Caco-2 (cell line): ENCODE results near the gene SMIM10L1. TPM values are rescaled to one million over a fixed set of nuclear protein-coding genes. Genes with fewer than 3 reads are reported as not detected.
A peak's percentile ranks its signal among the peaks of the same experiment; 100 is the strongest.

Source experiments
- BruUV-seq: library from RNA; stranded (reverse); fragments of 400-500 nt; replicated peaks from 2 replicates; lab custom pipeline; 2021; lab: Mats Ljungman, UMichigan
- CTCF ChIA-PET: fragments of 300-600 bp; sonication (Branson Sonifier 250); formaldehyde crosslinking; loops from one replicate; lab custom pipeline; 2022; ENCODE audit warnings: antibody characterized with exemption; lab: Charles Lee
- POLR2A ChIA-PET: fragments of 300-600 bp; sonication (Branson Sonifier 250); formaldehyde crosslinking; loops from one replicate; lab custom pipeline; 2022; ENCODE audit warnings: antibody characterized with exemption; lab: Charles Lee
- DNase-seq, 2 experiments: peaks; one replicate each; pipeline versions ENCODE4 v3.0.0 to v3.0.0-alpha.2; 2020 to 2022
- H3K27me3 ChIP-seq: replicated peaks from 2 replicates; pipeline ENCODE4 v1.6.0; 2011; ENCODE audit warnings: low read length; ENCODE audit not compliant: control insufficient read depth, insufficient read depth
- H3K36me3 ChIP-seq: 2 replicates; pipeline ENCODE4 v1.5.1; 2011; ENCODE audit warnings: low read length; ENCODE audit not compliant: control insufficient read depth, insufficient read depth
- H3K4me1 ChIP-seq: fragments of 250-450 bp; sonication (Bioruptor Pico); 2 replicates; pipeline ENCODE4 v1.5.1; 2020; ENCODE audit warnings: mild to moderate bottlenecking
- H3K4me3 ChIP-seq: 2 replicates; pipeline ENCODE4 v1.5.1; 2011; ENCODE audit warnings: low read depth, mild to moderate bottlenecking, control low read depth, low read length
- H3K9me3 ChIP-seq: fragments of 250-450 bp; sonication (Bioruptor Pico); 2 replicates; pipeline ENCODE4 v1.5.1; 2020; ENCODE audit warnings: mild to moderate bottlenecking, moderate library complexity
- H3K27ac Mint-ChIP-seq: one replicate; pipeline ENCODE4 v1.8.0; 2022; ENCODE audit warnings: mixed read lengths; ENCODE audit not compliant: unreplicated experiment
- H3K27me3 Mint-ChIP-seq: one replicate; pipeline ENCODE4 v1.8.0; 2022; ENCODE audit warnings: mixed read lengths; ENCODE audit not compliant: insufficient read depth, unreplicated experiment
- H3K36me3 Mint-ChIP-seq: one replicate; pipeline ENCODE4 v1.8.0; 2022; ENCODE audit warnings: mild to moderate bottlenecking, mixed read lengths; ENCODE audit not compliant: insufficient read depth, unreplicated experiment
- H3K4me1 Mint-ChIP-seq: one replicate; pipeline ENCODE4 v1.8.0; 2022; ENCODE audit warnings: low read depth, mixed read lengths; ENCODE audit not compliant: unreplicated experiment
- H3K4me3 Mint-ChIP-seq: one replicate; pipeline ENCODE4 v1.8.0; 2022; ENCODE audit warnings: mild to moderate bottlenecking, moderate library complexity, mixed read lengths; ENCODE audit not compliant: unreplicated experiment
- H3K9me3 Mint-ChIP-seq: one replicate; pipeline ENCODE4 v1.8.0; 2022; ENCODE audit warnings: mixed read lengths; ENCODE audit not compliant: unreplicated experiment
- intact Hi-C: fragments of 100-400 bp; cut with micrococcal nuclease; formaldehyde crosslinking; loops from one replicate; pipeline ENCODE4 v1.10.0; 2022; ENCODE audit not compliant: unreplicated experiment
- total RNA-seq: library from RNA; stranded (reverse); gene quantifications from 2 replicates; pipeline ENCODE4 v1.2.3, GENCODE V29; 2022
- TF ChIP-seq, protein P1 (sequence below), 2 experiments: fragments of 200-600 bp in 1 of 2; IDR thresholded peaks; 1 replicate in 1 of 2; 2 replicates in 1 of 2; pipeline versions ENCODE4 v1.5.1 to v1.8.0; 2011 to 2022; ENCODE audit warnings: antibody characterized with exemption in 1 of 2, control low read depth in 1 of 2, inconsistent platforms in 1 of 2, low read depth in 1 of 2, low read length in 1 of 2, mild to moderate bottlenecking in 1 of 2, moderate library complexity in 1 of 2; ENCODE audit not compliant: insufficient read depth in 1 of 2, severe bottlenecking in 1 of 2, unreplicated experiment in 1 of 2

SMIM10L1 gene
- total RNA-seq, 1 experiment from 2014 or later: 24.9 TPM

DNA sequence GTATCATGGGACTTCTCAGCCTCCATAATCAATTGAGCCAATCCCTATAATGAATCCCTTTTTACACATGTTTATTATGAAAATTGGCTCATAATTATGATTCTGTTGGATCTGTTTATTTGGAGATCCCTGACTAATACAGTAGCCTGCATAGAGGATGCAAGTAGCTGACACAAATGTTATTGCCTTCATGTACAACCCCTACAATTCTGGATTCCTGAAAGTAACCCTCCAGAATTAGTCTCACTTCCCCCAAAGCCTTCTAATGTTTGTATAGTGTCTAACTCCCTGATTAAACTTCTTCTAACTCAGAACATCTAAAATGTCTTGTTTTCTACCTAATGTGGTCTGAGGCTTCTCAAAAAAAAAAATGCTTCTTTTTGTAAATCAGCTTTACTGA lies 6.6 kb upstream of the SMIM10L1 start:
- peaks cover 3% of the 10 kb centered on the region for H3K36me3 ChIP-seq
- Mint-ChIP-seq H3K4me3 (no peak overlapping the region), H3K27ac (no peak overlapping the region), H3K9me3 (no peaks in the 10 kb centered on the region), H3K4me1 (peaks cover 11% of the 10 kb centered on the region), H3K36me3 (peaks cover 52% of the 10 kb centered on the region), H3K27me3 (no peaks in the 10 kb centered on the region)
- no peaks in the 10 kb centered on the region for H3K27me3 ChIP-seq
- no peaks in the 10 kb centered on the region for H3K4me1 ChIP-seq
- ChIA-PET CTCF (no interaction called here), POLR2A (no interaction called here)
- no peaks in the 10 kb centered on the region for H3K9me3 ChIP-seq
- intact Hi-C loops: no loop called here
- DNase-seq: no peak
- no TSS peak for BruUV-seq
- TF ChIP-seq, protein P1, sequence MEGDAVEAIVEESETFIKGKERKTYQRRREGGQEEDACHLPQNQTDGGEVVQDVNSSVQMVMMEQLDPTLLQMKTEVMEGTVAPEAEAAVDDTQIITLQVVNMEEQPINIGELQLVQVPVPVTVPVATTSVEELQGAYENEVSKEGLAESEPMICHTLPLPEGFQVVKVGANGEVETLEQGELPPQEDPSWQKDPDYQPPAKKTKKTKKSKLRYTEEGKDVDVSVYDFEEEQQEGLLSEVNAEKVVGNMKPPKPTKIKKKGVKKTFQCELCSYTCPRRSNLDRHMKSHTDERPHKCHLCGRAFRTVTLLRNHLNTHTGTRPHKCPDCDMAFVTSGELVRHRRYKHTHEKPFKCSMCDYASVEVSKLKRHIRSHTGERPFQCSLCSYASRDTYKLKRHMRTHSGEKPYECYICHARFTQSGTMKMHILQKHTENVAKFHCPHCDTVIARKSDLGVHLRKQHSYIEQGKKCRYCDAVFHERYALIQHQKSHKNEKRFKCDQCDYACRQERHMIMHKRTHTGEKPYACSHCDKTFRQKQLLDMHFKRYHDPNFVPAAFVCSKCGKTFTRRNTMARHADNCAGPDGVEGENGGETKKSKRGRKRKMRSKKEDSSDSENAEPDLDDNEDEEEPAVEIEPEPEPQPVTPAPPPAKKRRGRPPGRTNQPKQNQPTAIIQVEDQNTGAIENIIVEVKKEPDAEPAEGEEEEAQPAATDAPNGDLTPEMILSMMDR (IDR thresholded peaks at IDR 0.05; ENCODE audit: insufficient read depth in 1 of 2, low read depth in 1 of 2, low read length in 1 of 2, severe bottlenecking in 1 of 2, unreplicated experiment in 1 of 2): no peak
- no peak overlapping the region for H3K4me3 ChIP-seq

DNA sequence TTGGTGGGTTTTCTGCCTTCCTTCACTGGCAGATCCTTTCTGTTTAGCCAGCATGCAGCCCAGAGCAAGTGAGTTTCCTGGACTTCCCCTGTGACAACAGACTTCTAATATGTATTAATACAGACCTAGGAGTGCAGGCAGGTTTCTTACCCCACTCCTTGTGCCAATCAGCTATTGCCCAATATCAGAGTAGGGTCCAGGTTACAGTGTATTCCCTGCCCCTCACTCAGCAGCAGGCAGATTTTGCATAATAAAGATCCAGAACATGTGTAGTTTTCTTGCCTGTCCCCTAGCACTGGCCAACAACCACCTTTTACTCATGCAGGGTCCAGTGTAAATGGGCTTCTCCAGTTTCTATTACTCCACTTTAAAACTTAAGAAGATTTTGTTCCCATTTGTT lies 4.7 kb upstream of the SMIM10L1 start:
- no peaks in the 10 kb centered on the region for H3K27me3 Mint-ChIP-seq
- BruUV-seq: no TSS peak
- peaks cover 3% of the 10 kb centered on the region for H3K36me3 ChIP-seq

DNA sequence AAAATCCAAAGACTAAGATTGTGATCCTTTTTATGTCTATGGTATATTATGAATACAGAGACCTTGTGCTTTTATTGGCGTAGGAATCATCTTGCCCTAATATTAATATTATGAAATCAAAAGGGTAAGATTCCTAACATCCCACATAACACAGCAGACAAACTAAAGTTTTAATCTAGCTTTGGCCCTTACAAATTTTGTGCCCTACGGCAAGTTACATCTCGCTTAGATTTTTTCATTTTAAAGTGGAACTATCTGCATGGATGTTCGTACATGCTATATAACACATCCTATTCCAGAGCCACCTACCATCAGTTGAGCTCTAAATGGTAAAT lies 217 bp upstream of the SMIM10L1 start:
- Histone ChIP-seq H3K27me3 (no peaks in the 10 kb centered on the region), H3K9me3 (no peaks in the 10 kb centered on the region), H3K4me1 (peaks cover 8% of the 10 kb centered on the region; the same call in 1 of the 2 replicates), H3K4me3 (peak overlapping the region; percentile 98), H3K36me3 (peaks cover under 1% of the 10 kb centered on the region)
- H3K27me3 Mint-ChIP-seq: no peaks in the 10 kb centered on the region
- CTCF ChIA-PET: interaction anchor here (0.6 to 1.3 kb wide), 4 partner anchors 29 to 421 kb away, joined by 3 to 10 read pairs (median 4); no protein-coding TSS in a partner anchor
- POLR2A ChIA-PET: interaction anchor here (0.5 to 2.1 kb wide), 10 partner anchors 8 to 1096 kb away, joined by 3 to 8 read pairs (median 4); partner anchors contain the start of gene YBX3
- peak overlapping the region; percentile 99 for H3K4me3 Mint-ChIP-seq
- TF ChIP-seq, protein P1 (IDR thresholded peaks at IDR 0.05; ENCODE audit: insufficient read depth in 1 of 2, low read depth in 1 of 2, low read length in 1 of 2, severe bottlenecking in 1 of 2, unreplicated experiment in 1 of 2): no peak
- H3K36me3 Mint-ChIP-seq: peaks cover 52% of the 10 kb centered on the region
- intact Hi-C loops: loop anchor here (1.0 to 10.0 kb wide), 3 partner anchors 153 to 303 kb away; no protein-coding TSS in a partner anchor
- no TSS peak for BruUV-seq
- no peaks in the 10 kb centered on the region for H3K9me3 Mint-ChIP-seq
- H3K27ac Mint-ChIP-seq: peak overlapping the region; percentile 100
- peaks cover 28% of the 10 kb centered on the region for H3K4me1 Mint-ChIP-seq
- DNase-seq: no peak

More for the DNA sequence above, 4.7 kb upstream of the SMIM10L1 start:
- DNase-seq: no peak
- Histone ChIP-seq H3K4me1 (0 out of 2 replicates have a peak, but pooled peaks cover 8% of the 10 kb centered on the region), H3K27me3 (no peaks in the 10 kb centered on the region), H3K9me3 (no peaks in the 10 kb centered on the region), H3K4me3 (no peak overlapping the region)
- intact Hi-C loops: no loop called here
- ChIA-PET POLR2A (no interaction called here), CTCF (no interaction called here)
- peaks cover 48% of the 10 kb centered on the region for H3K36me3 Mint-ChIP-seq
- no peak overlapping the region for H3K4me3 Mint-ChIP-seq
- H3K4me1 Mint-ChIP-seq: peaks cover 19% of the 10 kb centered on the region
- H3K9me3 Mint-ChIP-seq: no peaks in the 10 kb centered on the region
- H3K27ac Mint-ChIP-seq: no peak overlapping the region
- TF ChIP-seq, protein P1 (IDR thresholded peaks at IDR 0.05; ENCODE audit: insufficient read depth in 1 of 2, low read depth in 1 of 2, low read length in 1 of 2, severe bottlenecking in 1 of 2, unreplicated experiment in 1 of 2): no peak
